Panc1 (cell line): Measurements from ENCODE around the gene STAG2. TPM values are rescaled to one million over a fixed set of nuclear protein-coding genes. Genes with fewer than 3 reads are reported as not detected.

Experiments
- ATAC-seq: fragments of 200-7000 bp; cut with Tn5 transposase; 2 replicates; pipeline ENCODE4 v1.9.1; 2020; ENCODE audit warnings: mild to moderate bottlenecking, moderate library complexity
- BruUV-seq: library from RNA; stranded (reverse); fragments of 400-500 nt; replicated peaks from 2 replicates; lab custom pipeline; 2021; lab: Mats Ljungman, UMichigan
- CTCF ChIA-PET: fragments of 300-600 bp; sonication (Branson Sonifier 250); formaldehyde crosslinking; loops from one replicate; lab custom pipeline; 2022; ENCODE audit warnings: antibody characterized with exemption; lab: Charles Lee
- POLR2A ChIA-PET: fragments of 300-600 bp; sonication (Branson Sonifier 250); formaldehyde crosslinking; loops from one replicate; lab custom pipeline; 2022; ENCODE audit warnings: antibody characterized with exemption; lab: Charles Lee
- DNase-seq: peaks from one replicate; pipeline ENCODE4 v3.0.0-alpha.2; 2010; ENCODE audit warnings: low read depth, low spot score
- H3K27ac ChIP-seq: 2 replicates; pipeline ENCODE4 v1.5.1; 2011; ENCODE audit warnings: mild to moderate bottlenecking, low read length, inconsistent platforms
- H3K27me3 ChIP-seq: fragments of 200-500 bp; sonication (Bioruptor generic); 2 replicates; pipeline ENCODE4 v1.6.0; 2014; ENCODE audit warnings: low read length, inconsistent platforms; ENCODE audit not compliant: control insufficient read depth, insufficient read depth
- H3K36me3 ChIP-seq: fragments of 200-500 bp; sonication (Bioruptor generic); 2 replicates; pipeline ENCODE4 v1.5.1; 2014; ENCODE audit warnings: inconsistent platforms, mild to moderate bottlenecking, low read length, moderate library complexity; ENCODE audit not compliant: control insufficient read depth, insufficient read depth
- H3K4me1 ChIP-seq: 2 replicates; pipeline ENCODE4 v1.5.1; 2011; ENCODE audit warnings: inconsistent platforms, mild to moderate bottlenecking, low read length, moderate library complexity; ENCODE audit not compliant: control insufficient read depth, insufficient read depth
- H3K4me3 ChIP-seq, 2 experiments: 2 replicates each; pipeline ENCODE4 v1.5.1; 2011 to 2012; ENCODE audit warnings: low read depth in 2 of 2, low read length in 2 of 2, mild to moderate bottlenecking in 2 of 2, inconsistent platforms in 1 of 2, moderate library complexity in 1 of 2
- H3K9me3 ChIP-seq: fragments of 200-500 bp; sonication (Bioruptor generic); 2 replicates; pipeline ENCODE4 v1.5.1; 2014; ENCODE audit warnings: low read depth, mild to moderate bottlenecking, inconsistent platforms, low read length, moderate library complexity; ENCODE audit not compliant: control insufficient read depth, insufficient read depth
- POLR2AphosphoS5 ChIP-seq: IDR thresholded peaks from 2 replicates; pipeline ENCODE4 v1.6.1; 2012; ENCODE audit warnings: mild to moderate bottlenecking, low read depth, low read length, moderate library complexity
- REST ChIP-seq, 2 experiments: IDR thresholded peaks; 2 replicates each; pipeline ENCODE4 v1.6.1; 2011 to 2012; ENCODE audit warnings: low read depth in 2 of 2, control low read depth in 1 of 2, low read length in 1 of 2, mild to moderate bottlenecking in 1 of 2, moderate library complexity in 1 of 2; ENCODE audit not compliant: insufficient read depth in 1 of 2
- SIN3A ChIP-seq: IDR thresholded peaks from 2 replicates; pipeline ENCODE4 v1.6.1; 2012; ENCODE audit warnings: low read depth, mild to moderate bottlenecking, low read length, moderate library complexity, borderline replicate concordance; ENCODE audit not compliant: insufficient read depth
- TCF7L2 ChIP-seq: IDR thresholded peaks from 2 replicates; pipeline ENCODE4 v1.6.1; 2011; ENCODE audit warnings: mild to moderate bottlenecking, low read depth, low read length, inconsistent platforms
- in situ Hi-C: cut with HindIII; loops from 2 replicates; pipeline ENCODE4 v1.10.0; 2016; ENCODE audit warnings: low sequenced_read_pairs, low pct_unique_long_range_greater_than_20kb
- intact Hi-C: fragments of 100-400 bp; cut with micrococcal nuclease; formaldehyde crosslinking; loops from one replicate; pipeline ENCODE4 v1.10.0; 2022; ENCODE audit not compliant: unreplicated experiment
- total RNA-seq: library from RNA; stranded (reverse); gene quantifications from one replicate; pipeline ENCODE4 v1.2.1, GENCODE V29; 2021; ENCODE audit not compliant: unreplicated experiment
- TF ChIP-seq, protein P1 (sequence below): fragments of 450-650 bp; IDR thresholded peaks from 2 replicates; pipeline ENCODE4 v1.5.1; 2017; ENCODE audit warnings: mild to moderate bottlenecking

Gene STAG2
- total RNA-seq, 1 experiment from 2014 or later = 94.5 TPM

DNA sequence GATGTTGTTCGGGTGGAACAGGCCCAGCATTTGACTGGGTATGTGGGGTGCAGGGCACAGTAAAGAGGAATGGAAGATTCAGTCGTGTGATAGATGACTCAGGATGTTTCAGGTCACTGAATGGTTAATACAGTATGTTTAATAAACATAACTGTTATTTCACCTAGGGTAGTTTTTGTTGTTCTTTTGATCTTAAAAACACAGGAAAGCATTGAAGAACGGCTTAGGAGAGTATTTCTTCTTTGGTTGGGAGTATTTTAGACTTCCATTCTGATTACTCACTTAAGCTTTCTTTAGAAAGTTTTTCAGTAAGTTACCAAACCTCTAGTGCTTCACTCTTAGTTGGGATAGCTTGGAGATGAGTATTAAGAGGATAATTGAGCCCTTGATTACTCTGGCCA lies 62.3 kb downstream of the STAG2 start:
- ATAC-seq (peak; percentile 57; the same call in 1 of the 2 replicates), DNase-seq (no peak)
- peak overlapping the region; percentile 13; the same call in 1 of the 2 replicates for H3K27ac ChIP-seq
- H3K9me3 ChIP-seq = no peaks in the 10 kb centered on the region
- H3K4me1 ChIP-seq = peaks cover 14% of the 10 kb centered on the region; the same call in 1 of the 2 replicates
- H3K27me3 ChIP-seq = no peaks in the 10 kb centered on the region
- ChIA-PET CTCF (no interaction called here), POLR2A (no interaction called here)
- intact Hi-C loops (no loop called here), in situ Hi-C loops (no loop called here)
- no TSS peak for BruUV-seq
- no peak for TF ChIP-seq REST (IDR thresholded peaks at IDR 0.05; ENCODE audit: insufficient read depth in 1 of 2, low read depth in 2 of 2, low read length in 1 of 2)
- no peak for TF ChIP-seq POLR2AphosphoS5
- TF ChIP-seq, protein P1, sequence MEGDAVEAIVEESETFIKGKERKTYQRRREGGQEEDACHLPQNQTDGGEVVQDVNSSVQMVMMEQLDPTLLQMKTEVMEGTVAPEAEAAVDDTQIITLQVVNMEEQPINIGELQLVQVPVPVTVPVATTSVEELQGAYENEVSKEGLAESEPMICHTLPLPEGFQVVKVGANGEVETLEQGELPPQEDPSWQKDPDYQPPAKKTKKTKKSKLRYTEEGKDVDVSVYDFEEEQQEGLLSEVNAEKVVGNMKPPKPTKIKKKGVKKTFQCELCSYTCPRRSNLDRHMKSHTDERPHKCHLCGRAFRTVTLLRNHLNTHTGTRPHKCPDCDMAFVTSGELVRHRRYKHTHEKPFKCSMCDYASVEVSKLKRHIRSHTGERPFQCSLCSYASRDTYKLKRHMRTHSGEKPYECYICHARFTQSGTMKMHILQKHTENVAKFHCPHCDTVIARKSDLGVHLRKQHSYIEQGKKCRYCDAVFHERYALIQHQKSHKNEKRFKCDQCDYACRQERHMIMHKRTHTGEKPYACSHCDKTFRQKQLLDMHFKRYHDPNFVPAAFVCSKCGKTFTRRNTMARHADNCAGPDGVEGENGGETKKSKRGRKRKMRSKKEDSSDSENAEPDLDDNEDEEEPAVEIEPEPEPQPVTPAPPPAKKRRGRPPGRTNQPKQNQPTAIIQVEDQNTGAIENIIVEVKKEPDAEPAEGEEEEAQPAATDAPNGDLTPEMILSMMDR = no peak
- no peak for TF ChIP-seq TCF7L2
- TF ChIP-seq SIN3A = no peak
- H3K4me3 ChIP-seq = no peak overlapping the region
- H3K36me3 ChIP-seq = peaks cover 7% of the 10 kb centered on the region; the same call in 1 of the 2 replicates

- in situ Hi-C loops = no loop called here
- CTCF ChIA-PET = no interaction called here
- H3K27ac ChIP-seq = no peak overlapping the region
- BruUV-seq = TSS peak; percentile 29
- H3K4me1 ChIP-seq = peaks cover 14% of the 10 kb centered on the region; the same call in 1 of the 2 replicates
- intact Hi-C loops = no loop called here
- no peak; the same call in 1 of the 2 replicates for ATAC-seq
- H3K9me3 ChIP-seq = no peaks in the 10 kb centered on the region
- H3K27me3 ChIP-seq = no peaks in the 10 kb centered on the region
- no peak overlapping the region for H3K4me3 ChIP-seq
- TF ChIP-seq POLR2AphosphoS5 (no peak), REST (IDR thresholded peaks at IDR 0.05; ENCODE audit: insufficient read depth in 1 of 2, low read depth in 2 of 2, low read length in 1 of 2) (no peak), TCF7L2 (no peak), SIN3A (no peak)
- TF ChIP-seq, protein P1 = no peak
- peaks cover 7% of the 10 kb centered on the region; the same call in 1 of the 2 replicates for H3K36me3 ChIP-seq
- POLR2A ChIA-PET = interaction anchor here (0.6 kb wide), 1 partner anchor 11 kb away, joined by 5 read pairs; no protein-coding TSS in a partner anchor
- no peak for DNase-seq
Observed at GRCh38 chrX:124026529-124026928, 65.0 kb downstream of the STAG2 start.
